Mesodermal cell (in vitro differentiated cells): ENCODE measurements around the gene NFE2L1.

Experiments used
- H3K27ac ChIP-seq: 2 replicates; pipeline ENCODE4 v1.7.0; 2013; ENCODE audit warnings: mild to moderate bottlenecking, low read depth, low read length, moderate library complexity; ENCODE audit not compliant: severe bottlenecking
- H3K36me3 ChIP-seq: 2 replicates; pipeline ENCODE4 v1.7.1; 2013; ENCODE audit warnings: mild to moderate bottlenecking, low read length, moderate library complexity; ENCODE audit not compliant: control insufficient read depth, insufficient read depth
- H3K4me1 ChIP-seq: one replicate; pipeline ENCODE4 v1.7.1; 2013; ENCODE audit warnings: mild to moderate bottlenecking, low read length; ENCODE audit not compliant: insufficient read depth, control insufficient read depth, poor library complexity, severe bottlenecking
- H3K4me3 ChIP-seq: 2 replicates; pipeline ENCODE4 v1.7.0; 2013; ENCODE audit warnings: low read length, control low read depth, mild to moderate bottlenecking; ENCODE audit not compliant: insufficient read depth, poor library complexity, severe bottlenecking; ENCODE audit errors: extremely low read depth
- H3K9me3 ChIP-seq: 2 replicates; pipeline ENCODE4 v1.7.1; 2013; ENCODE audit warnings: mild to moderate bottlenecking, low read length, moderate library complexity; ENCODE audit not compliant: control insufficient read depth
- WGBS, 2 experiments: methylation state at CpG; one replicate each; pipeline ENCODE4 v1.1.5; 2013; ENCODE audit warnings: missing lambda C conversion rate in 2 of 2; ENCODE audit not compliant: insufficient coverage in 2 of 2; 5-methylcytosine and 5-hydroxymethylcytosine counted together

The NFE2L1 gene

DNA sequence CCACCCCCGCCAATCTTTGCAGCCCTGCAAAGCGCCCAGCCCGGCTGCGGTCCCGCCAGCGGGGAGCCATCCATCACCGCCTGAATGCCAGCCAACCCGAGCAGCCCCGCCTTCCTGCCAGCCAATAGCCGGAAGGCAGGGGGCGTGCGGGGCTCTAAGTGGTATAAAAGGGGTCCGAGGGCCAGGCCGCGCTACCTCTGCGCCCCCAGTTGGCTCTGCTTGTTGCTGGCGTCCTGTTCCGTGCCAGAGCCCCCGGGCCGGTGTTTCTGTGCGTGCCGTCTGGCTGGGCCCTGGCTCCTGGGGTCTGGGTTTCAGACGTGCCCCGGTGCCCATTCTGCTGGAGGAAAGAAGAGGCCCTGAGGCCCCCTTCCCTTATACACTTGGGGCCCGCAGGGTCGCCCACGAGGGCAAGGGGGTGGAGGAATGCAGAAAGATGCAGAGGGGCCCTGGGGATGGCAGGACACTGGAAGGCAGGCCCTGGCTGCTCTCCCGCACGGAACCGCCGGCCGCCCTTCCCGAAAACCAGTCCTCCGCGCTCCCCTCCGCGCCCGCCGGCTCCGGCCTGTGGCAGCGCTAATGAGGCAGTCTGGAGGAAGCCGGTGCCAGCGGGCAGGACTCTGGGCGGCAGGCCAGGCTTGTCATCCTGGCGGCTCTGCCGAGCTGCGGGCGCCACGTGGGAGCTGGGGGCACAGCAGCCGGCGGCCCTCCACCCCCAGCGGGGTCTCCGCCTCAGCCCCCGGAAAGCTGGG is 24.6 kb upstream of the NFE2L1 start:
- Histone ChIP-seq H3K4me1 (peaks cover 10% of the 10 kb centered on the region), H3K27ac (peak overlapping the region; percentile 45), H3K4me3 (peak overlapping the region; percentile 42), H3K36me3 (no peaks in the 10 kb centered on the region), H3K9me3 (no peaks in the 10 kb centered on the region)
- WGBS, 2 experiments: 1% methylated on average over 43 to 45 of the region's 54 CpGs

DNA sequence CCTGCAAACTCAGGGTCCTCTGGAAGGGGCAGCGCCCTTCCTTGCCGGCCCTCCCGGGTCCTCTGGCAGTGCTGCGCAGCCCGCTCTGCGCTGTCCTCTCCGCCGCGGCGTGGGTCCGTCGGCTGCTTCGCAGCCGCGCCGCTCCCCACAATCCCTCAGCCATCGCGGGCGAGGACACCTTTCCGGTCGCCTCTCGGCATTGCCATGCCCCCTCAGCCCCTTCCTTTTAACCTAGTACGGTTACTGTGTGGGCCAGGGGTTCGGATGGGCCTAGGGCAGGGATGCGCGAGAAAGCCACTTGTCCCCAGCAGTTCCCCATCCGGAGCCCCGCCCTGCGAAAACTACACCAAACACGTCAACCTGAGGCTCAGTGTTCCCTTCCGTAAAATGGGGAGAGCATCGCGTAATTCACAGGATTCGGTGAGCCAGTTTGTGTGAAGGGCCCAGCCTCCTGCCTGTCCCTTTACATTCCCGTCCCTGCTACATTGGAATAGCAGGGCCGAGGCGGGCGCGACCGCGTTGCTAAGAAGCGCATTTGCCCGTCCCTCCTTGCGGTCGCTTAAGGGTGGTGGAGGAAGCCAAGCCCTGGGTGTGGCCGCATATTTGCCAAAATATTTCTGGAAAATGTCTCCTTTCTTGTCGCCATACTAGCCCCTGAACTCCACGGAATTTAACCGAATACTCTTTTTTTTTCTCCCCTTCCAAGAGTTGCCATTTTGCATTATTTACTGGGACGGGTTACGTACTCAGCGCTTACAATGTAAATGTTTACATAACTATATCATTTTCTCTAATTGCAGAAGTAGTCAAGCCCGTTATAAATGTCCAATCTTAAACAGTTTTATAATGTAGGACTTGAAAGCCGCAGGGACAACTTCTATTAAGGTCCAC is 23.8 kb upstream of the NFE2L1 start:
- Histone ChIP-seq H3K4me3 (peak overlapping the region; percentile 42), H3K9me3 (no peaks in the 10 kb centered on the region), H3K27ac (peak overlapping the region; percentile 47), H3K4me1 (peaks cover 10% of the 10 kb centered on the region), H3K36me3 (no peaks in the 10 kb centered on the region)
- 2 to 3% methylated on average over 32 to 41 of the region's 54 CpGs for WGBS, 2 experiments

DNA sequence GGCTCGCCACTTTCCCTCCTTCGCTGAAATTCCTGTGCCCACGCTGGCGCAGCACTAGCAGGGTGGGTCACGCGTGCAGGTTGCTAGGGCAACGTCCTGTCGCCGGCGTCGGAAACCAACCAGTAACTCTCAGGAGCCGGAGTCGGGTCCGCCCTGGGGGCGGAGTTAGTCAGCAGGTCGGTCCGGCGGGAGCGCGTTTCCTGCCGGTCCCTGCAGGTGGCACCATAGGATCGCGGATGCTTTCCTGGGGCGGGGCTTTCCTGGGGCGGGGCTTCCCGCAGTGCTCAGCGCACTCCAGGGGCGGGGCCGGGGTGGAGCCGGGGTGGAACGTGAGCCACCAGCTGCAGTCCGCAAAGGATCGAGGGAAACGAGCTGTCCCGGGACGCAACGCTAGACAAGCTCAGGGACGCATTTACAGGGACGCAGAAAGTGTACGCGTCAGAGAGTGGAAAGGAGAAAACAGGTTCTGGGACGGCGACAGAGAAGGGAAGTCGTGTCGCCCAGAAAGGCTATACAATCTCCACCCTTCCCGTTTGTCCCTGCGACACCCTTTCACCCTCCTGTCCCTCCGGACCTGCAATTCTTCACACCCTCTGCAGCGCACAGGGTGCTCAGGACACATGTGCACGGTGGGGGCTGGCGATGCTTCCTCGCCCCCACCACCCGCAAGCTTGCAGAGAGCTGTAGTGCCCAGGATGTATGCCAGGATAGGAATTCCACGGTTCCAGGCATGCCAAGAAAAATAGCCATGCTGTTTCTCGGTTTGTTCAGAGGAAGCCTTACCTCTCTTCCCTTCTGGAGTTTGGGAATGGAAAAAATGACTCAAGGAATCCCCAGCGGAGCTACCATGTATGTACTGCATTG is 22.9 kb upstream of the NFE2L1 start:
- H3K4me1 ChIP-seq: peaks cover 10% of the 10 kb centered on the region
- no peaks in the 10 kb centered on the region for H3K36me3 ChIP-seq
- peak overlapping the region; percentile 47 for H3K27ac ChIP-seq
- 2% methylated on average over 45 to 49 of the region's 56 CpGs for WGBS, 2 experiments
- H3K4me3 ChIP-seq: peak overlapping the region; percentile 42
- H3K9me3 ChIP-seq: no peaks in the 10 kb centered on the region

DNA sequence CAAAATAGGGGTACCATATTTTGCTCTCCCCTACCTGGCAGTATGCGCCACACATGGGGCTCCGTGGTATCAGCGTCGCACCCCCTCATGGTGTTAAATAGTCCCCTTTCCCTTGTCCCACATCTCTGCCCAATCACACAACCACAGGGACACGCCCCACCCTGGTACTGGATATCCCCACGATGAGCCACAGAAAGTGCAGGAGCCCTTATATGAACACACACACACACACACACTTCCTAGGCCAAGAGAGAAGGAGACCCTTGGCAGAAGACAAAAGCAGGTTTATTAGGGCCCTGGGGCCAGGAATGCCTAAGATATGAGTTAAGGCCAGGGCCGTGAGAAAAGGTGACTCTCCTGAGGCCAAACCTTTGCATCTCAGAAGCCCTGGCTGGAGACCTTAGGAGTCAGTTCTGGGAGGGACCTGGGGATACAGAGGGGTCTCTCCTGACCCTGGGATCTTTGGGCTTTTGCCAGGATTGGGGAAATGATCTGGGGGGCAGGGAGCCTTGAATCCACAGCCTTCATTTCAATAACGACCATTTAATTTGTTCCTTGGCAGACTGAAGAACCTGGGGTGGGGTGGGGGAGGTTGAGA is 22.2 kb upstream of the NFE2L1 start:
- Histone ChIP-seq H3K9me3 (no peaks in the 10 kb centered on the region), H3K36me3 (no peaks in the 10 kb centered on the region), H3K4me1 (peaks cover 10% of the 10 kb centered on the region), H3K27ac (no peak overlapping the region), H3K4me3 (peak overlapping the region; percentile 42)
- WGBS, 2 experiments: 59 to 71% methylated on average over 6 to 7 of the region's 8 CpGs

DNA sequence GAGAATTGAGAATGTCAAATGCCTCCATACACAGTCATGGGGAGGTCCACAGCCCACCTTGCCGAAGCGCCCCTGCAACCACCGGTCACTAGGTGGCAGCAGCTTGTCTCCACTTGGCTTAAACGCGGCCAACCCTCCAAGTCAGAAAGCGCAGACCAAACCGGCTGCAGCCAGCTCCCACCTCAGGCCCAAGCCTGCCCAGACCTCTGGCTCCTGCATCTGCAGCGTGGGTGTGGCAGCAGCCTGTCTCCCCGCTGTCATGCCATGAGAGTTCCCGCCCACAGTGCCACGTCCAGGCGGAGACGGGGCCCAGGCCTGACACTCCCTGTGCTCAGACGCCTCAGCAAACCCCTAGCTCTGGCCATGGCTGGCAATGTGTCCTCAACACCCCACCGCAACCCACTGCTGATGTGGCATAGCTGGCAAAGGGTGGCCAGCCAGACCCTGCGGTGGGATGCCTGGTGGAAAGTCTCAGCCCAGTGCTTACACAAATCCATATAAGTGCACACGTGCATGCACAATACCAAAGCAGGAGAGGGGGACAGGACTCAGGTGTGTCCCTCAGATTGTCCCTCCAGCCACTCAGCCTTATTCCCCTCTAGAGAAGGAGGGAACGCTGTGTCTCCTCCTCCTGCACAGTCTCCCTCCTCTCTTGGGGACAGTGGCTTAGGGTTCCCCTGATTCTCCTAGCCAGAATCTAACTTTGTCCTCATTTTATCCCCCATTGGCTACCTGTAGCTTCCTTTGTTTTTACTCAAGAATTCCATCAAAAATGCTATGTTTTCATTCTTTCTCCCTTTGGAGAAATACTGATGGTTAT is 21.4 kb upstream of the NFE2L1 start:
- Histone ChIP-seq H3K36me3 (no peaks in the 10 kb centered on the region), H3K4me1 (peaks cover 10% of the 10 kb centered on the region), H3K27ac (no peak overlapping the region), H3K9me3 (no peaks in the 10 kb centered on the region), H3K4me3 (no peak overlapping the region)
- 13 to 16% methylated on average over 16 of the region's 18 CpGs for WGBS, 2 experiments

DNA sequence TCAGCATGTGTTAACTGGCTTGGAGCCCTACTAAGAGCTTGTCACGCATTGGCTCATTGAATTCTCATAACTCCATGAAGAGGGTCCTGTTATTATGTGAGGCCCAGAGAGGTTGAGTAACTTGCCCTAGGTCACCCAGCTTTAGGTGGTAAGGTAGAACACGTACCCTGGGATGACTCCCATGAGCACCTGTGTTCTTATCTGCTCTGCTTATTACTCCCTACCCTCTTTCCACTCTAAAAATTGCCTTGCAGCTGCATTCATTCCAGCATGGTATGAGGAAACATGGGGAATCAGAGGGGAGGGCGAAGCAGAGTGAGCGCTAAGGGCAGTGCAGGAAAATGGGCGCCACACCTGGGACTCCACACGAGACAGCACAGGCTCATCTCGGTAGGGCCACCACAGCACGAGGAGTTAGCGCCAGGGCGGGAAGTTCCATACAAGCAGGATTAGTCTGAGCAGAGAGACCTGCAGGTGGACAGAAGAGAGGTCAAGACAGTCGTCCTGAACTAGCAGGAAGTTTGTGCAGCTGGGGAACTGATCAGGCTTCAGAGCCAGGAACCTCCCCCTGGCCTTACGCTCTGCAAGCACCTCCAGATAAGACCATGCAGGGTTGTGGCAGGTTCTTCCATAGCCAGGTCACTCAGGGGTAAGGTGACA is 20.7 kb upstream of the NFE2L1 start:
- H3K9me3 ChIP-seq: no peaks in the 10 kb centered on the region
- H3K27ac ChIP-seq: no peak overlapping the region
- WGBS, 2 experiments: 93 to 95% methylated on average over 10 to 11 of the region's 12 CpGs
- H3K4me3 ChIP-seq: no peak overlapping the region
- H3K4me1 ChIP-seq: peaks cover 10% of the 10 kb centered on the region
- no peaks in the 10 kb centered on the region for H3K36me3 ChIP-seq

DNA sequence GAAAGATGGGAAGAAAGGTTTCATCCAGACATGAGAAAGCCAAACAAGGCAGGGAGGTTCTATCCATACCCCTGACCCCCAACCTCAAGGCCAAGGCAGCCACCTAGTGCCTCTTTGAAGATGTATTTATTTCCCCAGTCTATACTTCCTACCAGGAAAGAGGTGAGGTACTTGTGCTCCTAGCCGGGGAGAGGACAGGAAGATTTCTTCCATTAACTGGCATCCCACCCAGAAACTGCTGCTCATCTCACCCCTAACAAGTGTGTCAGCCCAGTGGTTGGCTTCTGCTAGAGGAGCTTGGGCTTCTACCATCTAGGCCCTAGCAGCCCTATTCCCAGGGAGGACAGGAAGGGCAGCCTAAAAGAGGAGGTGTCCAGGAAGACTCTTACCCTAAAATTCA is 19.4 kb upstream of the NFE2L1 start:
- no peaks in the 10 kb centered on the region for H3K36me3 ChIP-seq
- H3K27ac ChIP-seq: no peak overlapping the region
- no peaks in the 10 kb centered on the region for H3K9me3 ChIP-seq
- WGBS, 2 experiments: no CpG with 5 or more reads among the region's 1 CpG
- H3K4me1 ChIP-seq: peaks cover 10% of the 10 kb centered on the region
- no peak overlapping the region for H3K4me3 ChIP-seq

DNA sequence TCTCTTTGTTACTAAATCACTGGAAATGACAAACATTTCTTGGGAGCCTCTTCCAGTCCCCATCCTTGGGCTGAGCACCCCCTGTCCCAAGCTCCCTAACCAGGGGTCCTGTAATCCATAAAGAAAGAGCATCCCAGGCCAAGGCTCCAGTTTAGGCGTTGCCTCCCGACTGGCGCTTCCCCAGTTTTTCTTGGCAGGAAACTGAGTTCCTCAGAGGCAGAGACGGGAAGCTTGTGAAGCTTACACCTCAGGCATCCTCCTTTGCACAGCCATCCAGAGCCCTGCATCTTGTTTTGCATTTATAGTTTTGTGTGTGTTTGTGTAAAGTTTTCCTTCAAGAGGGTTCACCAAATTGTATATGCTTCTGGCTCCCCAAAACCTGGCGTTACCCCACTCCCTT is 17.6 kb upstream of the NFE2L1 start:
- Histone ChIP-seq H3K27ac (no peak overlapping the region), H3K4me3 (no peak overlapping the region), H3K9me3 (no peaks in the 10 kb centered on the region), H3K4me1 (peaks cover 8% of the 10 kb centered on the region), H3K36me3 (no peaks in the 10 kb centered on the region)
- WGBS, 2 experiments: 92 to 93% methylated on average over 5 of the region's 5 CpGs

DNA sequence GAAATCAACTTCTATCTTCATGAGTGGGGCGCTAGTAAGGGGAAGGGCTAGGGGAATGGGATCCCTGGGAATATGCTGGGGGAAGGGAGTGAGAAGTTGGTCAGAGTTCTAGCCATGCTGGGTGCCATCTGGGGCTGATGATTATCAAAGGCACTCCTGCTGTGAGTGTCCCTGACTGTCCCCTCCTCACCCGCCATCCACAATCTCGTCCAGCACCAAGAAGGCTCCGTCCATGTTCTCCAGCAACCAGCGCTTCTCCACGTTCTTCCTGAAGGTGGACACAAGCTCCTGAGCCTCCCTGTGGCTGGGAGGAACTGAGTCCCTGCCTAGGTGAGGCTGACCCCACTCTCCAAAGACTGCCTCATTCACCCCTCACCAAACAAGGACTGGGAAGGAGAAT is 16.2 kb upstream of the NFE2L1 start:
- Histone ChIP-seq H3K27ac (no peak overlapping the region), H3K9me3 (no peaks in the 10 kb centered on the region), H3K4me1 (no peaks in the 10 kb centered on the region), H3K4me3 (no peak overlapping the region), H3K36me3 (no peaks in the 10 kb centered on the region)
- 75 to 100% methylated on average over 4 to 5 of the region's 6 CpGs for WGBS, 2 experiments
